Gastroesophageal sphincter (tissue), 3 donors: ENCODE data around the gene TBC1D5.

Experiments
- POLR2A ChIP-seq, 2 donors: fragments of 450-650 bp; IDR thresholded peaks; one replicate each; pipeline ENCODE4 v1.6.1; 2017; ENCODE audit warnings: antibody characterized with exemption in 2 of 2, mild to moderate bottlenecking in 2 of 2, moderate library complexity in 1 of 2
- POLR2AphosphoS5 ChIP-seq: sonication (generic); formaldehyde crosslinking; IDR thresholded peaks from one replicate; pipeline ENCODE4 v1.6.1; 2017; ENCODE audit warnings: antibody characterized with exemption
- TF ChIP-seq, protein P1 (sequence below), 4 experiments: fragments of 200-600 bp in 2 of 4; fragments of 450-650 bp in 2 of 4; sonication (generic) in 1 of 4; IDR thresholded peaks; one replicate each; pipeline ENCODE4 v1.5.1; 2017 to 2019; ENCODE audit warnings: antibody characterized with exemption in 4 of 4, mild to moderate bottlenecking in 2 of 4, moderate library complexity in 2 of 4

DNA sequence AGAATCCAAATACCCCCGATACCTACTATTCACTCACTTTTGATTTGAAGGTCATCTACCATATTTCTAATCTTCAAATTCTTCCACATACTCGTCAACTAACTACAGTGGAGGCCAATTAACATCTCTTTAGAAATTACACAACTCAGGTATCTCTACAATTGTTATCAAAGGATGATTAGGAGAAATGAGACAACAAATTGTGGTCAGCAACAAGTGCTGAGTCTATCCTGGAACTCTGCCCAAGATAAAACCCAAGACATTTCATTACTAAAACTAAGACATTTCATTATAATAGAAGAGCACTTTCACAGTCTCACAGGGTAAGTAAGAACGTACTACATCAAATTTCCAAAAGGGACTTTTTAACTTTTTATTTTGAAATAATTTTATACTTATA lies 100.0 kb downstream of the TBC1D5 start:
- TF ChIP-seq, protein P1, sequence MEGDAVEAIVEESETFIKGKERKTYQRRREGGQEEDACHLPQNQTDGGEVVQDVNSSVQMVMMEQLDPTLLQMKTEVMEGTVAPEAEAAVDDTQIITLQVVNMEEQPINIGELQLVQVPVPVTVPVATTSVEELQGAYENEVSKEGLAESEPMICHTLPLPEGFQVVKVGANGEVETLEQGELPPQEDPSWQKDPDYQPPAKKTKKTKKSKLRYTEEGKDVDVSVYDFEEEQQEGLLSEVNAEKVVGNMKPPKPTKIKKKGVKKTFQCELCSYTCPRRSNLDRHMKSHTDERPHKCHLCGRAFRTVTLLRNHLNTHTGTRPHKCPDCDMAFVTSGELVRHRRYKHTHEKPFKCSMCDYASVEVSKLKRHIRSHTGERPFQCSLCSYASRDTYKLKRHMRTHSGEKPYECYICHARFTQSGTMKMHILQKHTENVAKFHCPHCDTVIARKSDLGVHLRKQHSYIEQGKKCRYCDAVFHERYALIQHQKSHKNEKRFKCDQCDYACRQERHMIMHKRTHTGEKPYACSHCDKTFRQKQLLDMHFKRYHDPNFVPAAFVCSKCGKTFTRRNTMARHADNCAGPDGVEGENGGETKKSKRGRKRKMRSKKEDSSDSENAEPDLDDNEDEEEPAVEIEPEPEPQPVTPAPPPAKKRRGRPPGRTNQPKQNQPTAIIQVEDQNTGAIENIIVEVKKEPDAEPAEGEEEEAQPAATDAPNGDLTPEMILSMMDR (IDR thresholded peaks at IDR 0.05) = no peak
- TF ChIP-seq POLR2A (IDR thresholded peaks at IDR 0.05) (no peak), POLR2AphosphoS5 (no peak)
